Right lobe of liver (tissue), 4 donors: ENCODE measurements around the gene BBLN.

ENCODE experiments used
- POLR2A ChIP-seq: fragments of 450-650 bp; IDR thresholded peaks from one replicate; pipeline ENCODE4 v1.6.1; 2017; ENCODE audit warnings: antibody characterized with exemption, mild to moderate bottlenecking
- TF ChIP-seq, protein P1 (sequence below), 4 donors: fragments of 200-600 bp in 3 of 4; fragments of 450-650 bp in 1 of 4; IDR thresholded peaks; one replicate each; pipeline versions ENCODE4 v1.5.1 to v1.8.0; 2016 to 2022; ENCODE audit warnings: antibody characterized with exemption in 4 of 4, mild to moderate bottlenecking in 2 of 4
- donor health status: DM: no; HTN: no; CAD: no.
- donor health status: DM: no; HTN: no; CAD: no.
- donor health status: DM: no; HTN: yes; CAD: no.

DNA sequence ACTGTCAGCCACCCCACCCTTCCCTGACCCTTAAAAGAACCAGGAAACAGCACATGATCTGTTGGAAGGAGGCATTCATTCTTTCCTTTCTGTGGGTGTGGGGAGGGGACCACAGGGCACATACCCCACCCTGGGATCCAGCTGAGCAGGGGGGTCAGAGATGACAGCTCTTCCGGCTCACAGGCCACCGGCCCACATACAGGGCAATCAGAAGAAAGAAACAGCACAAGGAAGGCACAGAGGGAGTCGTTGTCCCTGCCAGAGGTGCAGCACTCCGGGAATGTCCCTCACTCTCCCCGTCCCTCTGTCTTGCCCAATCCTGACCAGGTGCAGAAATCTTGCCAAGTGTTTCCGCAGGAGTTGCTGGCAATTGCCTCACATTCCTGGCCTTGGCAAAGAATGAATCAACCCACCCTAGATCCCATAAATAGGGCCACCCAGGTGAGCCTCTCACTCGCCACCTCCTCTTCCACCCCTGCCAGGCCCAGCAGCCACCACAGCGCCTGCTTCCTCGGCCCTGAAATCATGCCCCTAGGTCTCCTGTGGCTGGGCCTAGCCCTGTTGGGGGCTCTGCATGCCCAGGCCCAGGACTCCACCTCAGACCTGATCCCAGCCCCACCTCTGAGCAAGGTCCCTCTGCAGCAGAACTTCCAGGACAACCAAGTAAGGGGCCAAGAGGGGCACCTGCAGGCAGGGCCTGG, 10.9 kb upstream of the BBLN start, which contains the start of gene LCN2:
- no peak for TF ChIP-seq POLR2A
- TF ChIP-seq, protein P1, sequence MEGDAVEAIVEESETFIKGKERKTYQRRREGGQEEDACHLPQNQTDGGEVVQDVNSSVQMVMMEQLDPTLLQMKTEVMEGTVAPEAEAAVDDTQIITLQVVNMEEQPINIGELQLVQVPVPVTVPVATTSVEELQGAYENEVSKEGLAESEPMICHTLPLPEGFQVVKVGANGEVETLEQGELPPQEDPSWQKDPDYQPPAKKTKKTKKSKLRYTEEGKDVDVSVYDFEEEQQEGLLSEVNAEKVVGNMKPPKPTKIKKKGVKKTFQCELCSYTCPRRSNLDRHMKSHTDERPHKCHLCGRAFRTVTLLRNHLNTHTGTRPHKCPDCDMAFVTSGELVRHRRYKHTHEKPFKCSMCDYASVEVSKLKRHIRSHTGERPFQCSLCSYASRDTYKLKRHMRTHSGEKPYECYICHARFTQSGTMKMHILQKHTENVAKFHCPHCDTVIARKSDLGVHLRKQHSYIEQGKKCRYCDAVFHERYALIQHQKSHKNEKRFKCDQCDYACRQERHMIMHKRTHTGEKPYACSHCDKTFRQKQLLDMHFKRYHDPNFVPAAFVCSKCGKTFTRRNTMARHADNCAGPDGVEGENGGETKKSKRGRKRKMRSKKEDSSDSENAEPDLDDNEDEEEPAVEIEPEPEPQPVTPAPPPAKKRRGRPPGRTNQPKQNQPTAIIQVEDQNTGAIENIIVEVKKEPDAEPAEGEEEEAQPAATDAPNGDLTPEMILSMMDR (IDR thresholded peaks at IDR 0.05) = no peak
